ENCODE data around the gene SHMT1. TPM values are rescaled to one million over a fixed set of nuclear protein-coding genes. Genes with fewer than 3 reads are reported as not detected.
"Not testable (repeated sequence)": the region's sequence is repeated elsewhere in the genome, so short reads cannot be mapped to it uniquely, and the experiment has no call there.

Gene SHMT1
- total and polyA plus RNA-seq, 7 donors = 16.2 to 34.8 (median 26.9) TPM

GRCh38 chr17:18380471-18381157 lies 17.3 kb upstream of the SHMT1 start:
- Histone ChIP-seq H3K4me3 (no peak overlapping the region), H3K36me3 (no peaks in the 10 kb centered on the region), H3K4me1 (peaks cover 0 to 6% (median 3%) of the 10 kb centered on the region in 4 donors), H3K9me3 (peaks cover 0 to under 1% (median 0%) of the 10 kb centered on the region in 4 donors), H3K27ac (no peak overlapping the region), H3K27me3 (peaks cover 8 to 47% (median 25%) of the 10 kb centered on the region in 3 donors)
- 56 to 66% methylated on average over 15 of the region's 15 CpGs for WGBS, 2 donors
- intact Hi-C loops (cut with DNase I) = no loop called here
- peak; percentile 48 for DNase-seq
- TF ChIP-seq POLR2A (IDR thresholded peaks at IDR 0.05) = no peak
- no peak for TF ChIP-seq POLR2AphosphoS5 (IDR thresholded peaks at IDR 0.05)
- TF ChIP-seq CTCF (IDR thresholded peaks at IDR 0.05) = no peak

GRCh38 chr17:18379246-18380146 lies 16.1 kb upstream of the SHMT1 start:
- Histone ChIP-seq H3K4me3 (no peak overlapping the region), H3K27me3 (peaks cover 8 to 47% (median 25%) of the 10 kb centered on the region in 3 donors), H3K9me3 (peaks cover 0 to 5% (median 3%) of the 10 kb centered on the region in 4 donors), H3K27ac (no peak overlapping the region), H3K36me3 (no peaks in the 10 kb centered on the region), H3K4me1 (peaks cover 0 to 6% (median 3%) of the 10 kb centered on the region in 4 donors)
- intact Hi-C loops (cut with DNase I) = no loop called here
- TF ChIP-seq CTCF (IDR thresholded peaks at IDR 0.05) = no peak
- no peak for TF ChIP-seq POLR2AphosphoS5 (IDR thresholded peaks at IDR 0.05)
- TF ChIP-seq EP300 (IDR thresholded peaks at IDR 0.05) = no peak
- TF ChIP-seq POLR2A (IDR thresholded peaks at IDR 0.05) = no peak
- DNase-seq = no peak
- WGBS, 2 donors = 66 to 80% methylated on average over 16 of the region's 16 CpGs

GRCh38 chr17:18378614-18379013 lies 15.3 kb upstream of the SHMT1 start:
- peak; percentile 24 for DNase-seq
- intact Hi-C loops (cut with DNase I); H3K27ac ChIP-seq; H3K36me3 ChIP-seq; H3K4me1 ChIP-seq; H3K4me3 ChIP-seq; H3K9me3 ChIP-seq: not testable (repeated sequence)
- peaks cover 8 to 41% (median 25%) of the 10 kb centered on the region in 3 donors for H3K27me3 ChIP-seq
- WGBS, 2 donors = 94% methylated on average over 5 of the region's 5 CpGs

- H3K27ac ChIP-seq = no peak overlapping the region
- 95% methylated on average over 2 of the region's 2 CpGs for WGBS, 2 donors
Measured at GRCh38 chr17:18378205-18378505, 14.8 kb upstream of the SHMT1 start.

More at GRCh38 chr17:18378205-18378505, 14.8 kb upstream of the SHMT1 start:
- Histone ChIP-seq H3K4me1 (peaks cover 0 to 6% (median 2%) of the 10 kb centered on the region in 4 donors), H3K4me3 (no peak overlapping the region), H3K36me3 (no peaks in the 10 kb centered on the region), H3K9me3 (peaks cover 0 to 5% (median 3%) of the 10 kb centered on the region in 4 donors), H3K27me3 (peaks cover 8 to 37% (median 24%) of the 10 kb centered on the region in 3 donors)
- TF ChIP-seq CTCF (IDR thresholded peaks at IDR 0.05) (no peak), POLR2AphosphoS5 (IDR thresholded peaks at IDR 0.05) (no peak), EP300 (IDR thresholded peaks at IDR 0.05) (no peak), POLR2A (IDR thresholded peaks at IDR 0.05) (no peak)
- intact Hi-C loops (cut with DNase I) = no loop called here
- DNase-seq = no peak
